ENCODE data around the gene FRS2. TPM values are rescaled to one million over a fixed set of nuclear protein-coding genes. Genes with fewer than 3 reads are reported as not detected.

FRS2 gene
- total RNA-seq, 1 experiment from 2014 or later = 35.0 TPM

DNA sequence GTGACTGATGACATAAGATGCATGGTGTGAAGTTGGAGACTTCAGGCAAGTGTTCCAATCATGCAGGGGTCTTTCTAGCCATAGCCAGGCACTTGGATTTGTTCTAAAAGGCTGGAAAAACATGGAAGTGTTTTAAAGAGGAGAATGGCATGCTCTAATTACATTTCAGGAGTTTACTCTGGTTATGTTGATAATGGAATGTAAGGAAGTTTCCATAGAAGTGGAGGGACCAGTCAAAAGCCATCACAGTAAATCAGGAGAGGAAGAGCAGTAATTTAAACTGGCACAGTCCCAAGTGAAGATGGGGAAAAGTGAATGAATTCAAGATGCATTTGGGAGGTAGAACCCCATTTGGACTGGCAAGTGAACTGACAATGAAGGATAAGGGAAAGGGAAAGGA lies 13.9 kb upstream of the FRS2 start:
- no peak overlapping the region for H3K9ac ChIP-seq (ENCODE audit: low read length)
- BruUV-seq (replicated peaks) = no TSS peak
- POLR2A ChIA-PET (ENCODE audit: unreplicated experiment) = no interaction called here
- H3K79me2 ChIP-seq (ENCODE audit: low read length) = no peaks in the 10 kb centered on the region
- H3K9me2 ChIP-seq (replicated peaks; ENCODE audit: low read length) = no peaks in the 10 kb centered on the region
- no peak overlapping the region for H3K27ac ChIP-seq (ENCODE audit: low read length)
- H3K9me3 ChIP-seq (ENCODE audit: low read length) = no peaks in the 10 kb centered on the region
- no peaks in the 10 kb centered on the region for H4K20me1 ChIP-seq (ENCODE audit: low read length)
- no peak overlapping the region for H2AFZ ChIP-seq (ENCODE audit: low read length)
- no peaks in the 10 kb centered on the region for H3K27me3 ChIP-seq (ENCODE audit: low read length)
- TF ChIP-seq CTCF (conservative IDR thresholded peaks at IDR 0.05; ENCODE audit: low read depth, low read length) (no peak), EZH2 (IDR thresholded peaks at IDR 0.05; ENCODE audit: low read length, unreplicated experiment) (no peak), EZH2phosphoT487 (IDR thresholded peaks at IDR 0.05; ENCODE audit: borderline replicate concordance, low read length) (no peak)
- no peaks in the 10 kb centered on the region for H3F3A ChIP-seq (ENCODE audit: low read length, unreplicated experiment)
- H3K4me1 ChIP-seq (ENCODE audit: insufficient read depth, low read length) = no peaks in the 10 kb centered on the region
- DNase-seq = no peak
- CTCF ChIA-PET = no interaction called here
- no peak overlapping the region for H3K4me2 ChIP-seq (ENCODE audit: low read length)
- no peaks in the 10 kb centered on the region for H3K36me3 ChIP-seq (ENCODE audit: low read depth, low read length)
- no peak overlapping the region for H3K4me3 ChIP-seq (ENCODE audit: low read length)
- intact Hi-C loops (cut with micrococcal nuclease) = no loop called here
- ATAC-seq = no peak

DNA sequence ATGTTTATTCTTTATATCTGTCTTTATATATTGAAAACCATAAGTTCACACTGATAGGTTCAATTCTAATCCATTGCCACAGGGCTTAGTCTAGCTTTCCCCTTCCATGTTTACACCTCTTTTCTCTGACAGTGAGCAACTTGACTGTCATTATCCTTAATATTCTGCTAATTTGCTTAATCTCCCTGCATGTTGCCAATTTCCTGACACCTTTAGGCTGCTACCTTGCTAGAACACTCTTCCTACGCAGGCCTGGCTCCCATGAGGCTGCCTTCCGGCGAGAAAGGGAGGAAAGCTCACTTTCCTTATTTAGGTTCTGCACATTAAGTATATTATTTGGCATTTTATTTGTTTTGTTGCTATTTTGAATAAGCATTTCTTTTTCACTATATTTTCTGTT lies 12.8 kb upstream of the FRS2 start:
- Histone ChIP-seq H4K20me1 (ENCODE audit: low read length) (no peaks in the 10 kb centered on the region), H2AFZ (ENCODE audit: low read length) (no peak overlapping the region), H3K9me2 (replicated peaks; ENCODE audit: low read length) (no peaks in the 10 kb centered on the region), H3F3A (ENCODE audit: low read length, unreplicated experiment) (no peaks in the 10 kb centered on the region), H3K9me3 (ENCODE audit: low read length) (no peaks in the 10 kb centered on the region), H3K79me2 (ENCODE audit: low read length) (no peaks in the 10 kb centered on the region), H3K4me1 (ENCODE audit: insufficient read depth, low read length) (no peaks in the 10 kb centered on the region), H3K4me2 (ENCODE audit: low read length) (no peak overlapping the region), H3K36me3 (ENCODE audit: low read depth, low read length) (no peaks in the 10 kb centered on the region), H3K4me3 (ENCODE audit: low read length) (no peak overlapping the region), H3K27me3 (ENCODE audit: low read length) (no peaks in the 10 kb centered on the region), H3K9ac (ENCODE audit: low read length) (no peak overlapping the region), H3K27ac (ENCODE audit: low read length) (no peak overlapping the region)
- ATAC-seq = no peak
- TF ChIP-seq EZH2 (IDR thresholded peaks at IDR 0.05; ENCODE audit: low read length, unreplicated experiment) (no peak), CTCF (conservative IDR thresholded peaks at IDR 0.05; ENCODE audit: low read depth, low read length) (no peak), EZH2phosphoT487 (IDR thresholded peaks at IDR 0.05; ENCODE audit: borderline replicate concordance, low read length) (no peak)
- BruUV-seq (replicated peaks) = no TSS peak
- ChIA-PET CTCF (no interaction called here), POLR2A (ENCODE audit: unreplicated experiment) (no interaction called here)
- intact Hi-C loops (cut with micrococcal nuclease) = no loop called here
- DNase-seq = no peak

DNA sequence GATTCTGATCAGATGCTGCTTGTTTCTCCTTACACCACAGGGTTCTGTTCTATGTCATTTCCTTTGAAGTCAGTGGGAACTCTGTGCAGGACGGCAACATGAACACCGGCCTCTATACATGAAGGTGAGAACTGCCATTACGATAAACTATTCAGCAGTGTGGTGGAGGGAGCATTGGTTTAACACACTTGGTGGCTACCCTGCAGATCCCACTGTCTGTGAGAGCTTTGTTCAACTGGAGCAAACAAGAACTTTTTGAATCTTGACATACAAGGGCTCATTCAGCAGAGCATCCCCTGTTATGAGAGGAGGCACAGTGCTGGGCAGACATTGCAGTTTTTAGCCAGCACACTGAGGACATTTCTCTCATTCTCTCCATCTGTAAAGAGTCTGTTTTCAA lies 10.7 kb upstream of the FRS2 start:
- TF ChIP-seq CTCF (conservative IDR thresholded peaks at IDR 0.05; ENCODE audit: low read depth, low read length) (no peak), EZH2phosphoT487 (IDR thresholded peaks at IDR 0.05; ENCODE audit: borderline replicate concordance, low read length) (no peak), EZH2 (IDR thresholded peaks at IDR 0.05; ENCODE audit: low read length, unreplicated experiment) (no peak)

More for the DNA sequence above, 10.7 kb upstream of the FRS2 start:
- intact Hi-C loops (cut with micrococcal nuclease) = no loop called here
- no TSS peak for BruUV-seq (replicated peaks)
- H3K9ac ChIP-seq (ENCODE audit: low read length) = no peak overlapping the region
- H4K20me1 ChIP-seq (ENCODE audit: low read length) = no peaks in the 10 kb centered on the region
- H3K79me2 ChIP-seq (ENCODE audit: low read length) = no peaks in the 10 kb centered on the region
- H3K4me3 ChIP-seq (ENCODE audit: low read length) = no peak overlapping the region
- H3K27ac ChIP-seq (ENCODE audit: low read length) = no peak overlapping the region
- no peaks in the 10 kb centered on the region for H3F3A ChIP-seq (ENCODE audit: low read length, unreplicated experiment)
- no peaks in the 10 kb centered on the region for H3K9me3 ChIP-seq (ENCODE audit: low read length)
- H3K4me2 ChIP-seq (ENCODE audit: low read length) = no peak overlapping the region
- ChIA-PET POLR2A (ENCODE audit: unreplicated experiment) (interaction anchor here (0.6 kb wide), 1 partner anchor 69 kb away, joined by 5 read pairs; no protein-coding TSS in a partner anchor), CTCF (no interaction called here)
- no peaks in the 10 kb centered on the region for H3K9me2 ChIP-seq (replicated peaks; ENCODE audit: low read length)
- DNase-seq (no peak), ATAC-seq (no peak)
- no peaks in the 10 kb centered on the region for H3K27me3 ChIP-seq (ENCODE audit: low read length)
- no peaks in the 10 kb centered on the region for H3K4me1 ChIP-seq (ENCODE audit: insufficient read depth, low read length)
- no peak overlapping the region; the same call in 1 of the 2 replicates for H2AFZ ChIP-seq (ENCODE audit: low read length)
- H3K36me3 ChIP-seq (ENCODE audit: low read depth, low read length) = no peaks in the 10 kb centered on the region

All from PC-3 (cell line).